Measurements from ENCODE around the gene PDE2A.

PDE2A gene

DNA sequence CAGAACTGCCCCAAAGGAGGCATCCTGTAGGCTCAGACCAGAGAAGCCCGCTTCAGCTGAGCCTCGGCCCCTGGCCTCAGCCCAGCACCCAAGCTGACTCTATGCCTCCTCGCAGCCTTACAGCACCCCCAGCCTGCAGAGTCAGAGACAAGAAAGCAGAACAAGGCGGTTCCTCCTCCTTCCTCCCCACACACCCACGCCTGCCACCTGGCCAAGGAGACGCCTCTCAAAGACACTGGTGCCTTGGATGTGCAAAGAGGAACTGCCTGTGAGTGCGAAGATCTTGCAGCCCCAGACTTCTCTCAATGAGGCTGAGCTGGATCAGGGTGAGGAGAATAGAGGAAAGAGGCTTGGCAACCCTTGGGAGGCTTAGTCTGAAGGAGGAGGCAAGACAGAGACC, 60.2 kb downstream of the PDE2A start:
- H3K4me3 ChIP-seq (replicated peaks in 1 of 2; ENCODE audit: low read depth in 2 of 2, low read length in 2 of 2) = no peak overlapping the region
- no peak for TF ChIP-seq CTCF (IDR thresholded peaks at IDR 0.05; ENCODE audit: low read depth, low read length)
- DNase-seq (ENCODE audit: low read depth in 2 of 2) = no peak

GRCh38 chr11:72613450-72613849, 60.8 kb downstream of the PDE2A start:
- DNase-seq (ENCODE audit: low read depth in 2 of 2) = no peak
- TF ChIP-seq CTCF (IDR thresholded peaks at IDR 0.05; ENCODE audit: low read depth, low read length) = no peak
- H3K4me3 ChIP-seq (replicated peaks in 1 of 2; ENCODE audit: low read depth in 2 of 2, low read length in 2 of 2) = no peak overlapping the region

DNA sequence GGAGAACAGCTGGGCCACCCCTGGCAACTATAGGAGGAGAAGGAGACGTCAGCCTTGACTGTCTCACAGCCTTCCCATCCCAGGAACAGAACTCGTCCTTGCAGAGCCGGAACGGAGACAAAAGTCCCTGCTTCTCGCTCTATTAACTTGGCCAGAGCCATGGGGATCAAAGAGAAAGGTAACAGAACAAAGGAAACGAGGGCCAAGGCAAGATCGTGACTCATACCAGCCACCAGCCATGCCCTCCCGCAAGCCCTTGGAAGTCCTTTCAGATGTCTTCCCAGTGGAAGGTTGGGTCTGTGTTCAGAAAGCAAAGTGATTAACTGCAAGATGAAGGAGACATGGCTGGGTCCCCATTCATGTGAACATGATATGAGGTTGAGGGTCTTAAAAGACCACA, 64.7 kb downstream of the PDE2A start:
- no peak for TF ChIP-seq CTCF (IDR thresholded peaks at IDR 0.05; ENCODE audit: low read depth, low read length)
- H3K4me3 ChIP-seq (replicated peaks in 1 of 2; ENCODE audit: low read depth in 2 of 2, low read length in 2 of 2) = no peak overlapping the region
- no peak for DNase-seq (ENCODE audit: low read depth in 2 of 2)

DNA sequence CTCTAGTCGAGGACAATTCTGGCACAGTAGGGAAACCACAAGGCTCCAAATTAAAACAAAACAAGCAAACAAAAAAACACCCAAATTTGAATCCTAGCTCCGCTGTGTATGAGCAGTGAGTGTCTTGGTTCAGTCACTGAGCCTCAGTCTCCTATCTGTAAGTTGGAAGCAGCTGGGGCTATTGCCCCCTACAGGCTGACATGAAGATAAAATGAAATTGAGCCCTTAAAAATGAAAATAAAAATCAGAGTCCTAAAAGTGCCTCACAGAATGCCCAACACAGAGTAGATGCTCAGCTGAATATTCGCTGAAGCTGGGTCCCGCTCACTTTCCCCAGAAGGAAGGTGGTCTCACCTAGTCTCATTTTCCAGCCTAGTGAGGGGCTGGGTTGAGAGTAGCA, 65.2 kb downstream of the PDE2A start:
- peak; percentile 68 for TF ChIP-seq CTCF (IDR thresholded peaks at IDR 0.05; ENCODE audit: low read depth, low read length)
- no peak overlapping the region for H3K4me3 ChIP-seq (replicated peaks in 1 of 2; ENCODE audit: low read depth in 2 of 2, low read length in 2 of 2)
- DNase-seq (ENCODE audit: low read depth in 2 of 2) = peak; percentile 54 to 60

DNA sequence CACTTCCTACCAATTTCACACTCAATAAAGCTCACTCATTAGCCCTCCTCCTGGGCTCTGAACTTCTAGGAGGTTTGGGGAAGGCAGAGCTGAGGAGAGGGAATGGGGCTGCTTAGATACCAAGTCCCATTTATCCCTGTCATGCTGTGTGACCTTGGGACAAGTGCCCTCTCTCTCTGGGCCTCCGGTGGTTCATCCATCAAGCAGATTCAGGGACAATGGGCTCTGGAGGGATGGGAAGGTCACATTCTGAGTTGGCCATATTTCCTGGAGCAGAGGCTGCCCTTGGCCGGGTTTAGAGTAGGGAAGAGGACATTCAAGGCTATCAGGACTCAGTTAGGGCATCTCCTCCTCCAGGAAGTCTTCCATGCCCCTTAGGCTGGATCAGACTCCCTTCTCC, 66.7 kb downstream of the PDE2A start:
- no peak for TF ChIP-seq CTCF (IDR thresholded peaks at IDR 0.05; ENCODE audit: low read depth, low read length)
- no peak for DNase-seq (ENCODE audit: low read depth in 2 of 2)
- no peak overlapping the region for H3K4me3 ChIP-seq (replicated peaks in 1 of 2; ENCODE audit: low read depth in 2 of 2, low read length in 2 of 2)

GRCh38 chr11:72606748-72607468, 67.3 kb downstream of the PDE2A start:
- TF ChIP-seq CTCF (IDR thresholded peaks at IDR 0.05; ENCODE audit: low read depth, low read length) = no peak

More at GRCh38 chr11:72606748-72607468, 67.3 kb downstream of the PDE2A start:
- DNase-seq (ENCODE audit: low read depth in 2 of 2) = no peak
- H3K4me3 ChIP-seq (replicated peaks in 1 of 2; ENCODE audit: low read depth in 2 of 2, low read length in 2 of 2) = no peak overlapping the region

Data from cardiac fibroblast (primary cell).